OCI-LY1 (cell line): ENCODE measurements around the gene GALNT7.

Source experiments
- H2AFZ ChIP-seq: fragments of 200-600 bp; sonication (generic), shearing (Covaris generic); 2 replicates; pipeline ENCODE4 v1.6.0; 2014; ENCODE audit warnings: antibody characterized with exemption, mild to moderate bottlenecking, low read length
- H3F3A ChIP-seq: fragments of 200-600 bp; sonication (generic), shearing (Covaris generic); 2 replicates; pipeline ENCODE4 v1.6.0; 2014; ENCODE audit warnings: mild to moderate bottlenecking, antibody characterized with exemption, low read length, moderate library complexity; ENCODE audit not compliant: insufficient read depth
- H3K27ac ChIP-seq: fragments of 200-600 bp; sonication (generic); 2 replicates; pipeline ENCODE4 v1.5.1; 2014; ENCODE audit warnings: low read length, mixed run types, mild to moderate bottlenecking, low read depth; ENCODE audit not compliant: poor library complexity, severe bottlenecking
- H3K27me3 ChIP-seq: fragments of 200-600 bp; sonication (generic); 2 replicates; pipeline ENCODE4 v1.6.0; 2014; ENCODE audit warnings: antibody characterized with exemption, mild to moderate bottlenecking, low read length, moderate library complexity; ENCODE audit not compliant: insufficient read depth
- H3K36me3 ChIP-seq: fragments of 200-600 bp; sonication (generic); 2 replicates; pipeline ENCODE4 v1.6.1; 2014; ENCODE audit warnings: mild to moderate bottlenecking, antibody characterized with exemption, low read length, moderate library complexity, mixed read lengths; ENCODE audit not compliant: insufficient read depth
- H3K4me1 ChIP-seq: fragments of 200-600 bp; sonication (generic); 2 replicates; pipeline ENCODE4 v1.5.1; 2014; ENCODE audit warnings: mild to moderate bottlenecking, low read length, moderate library complexity; ENCODE audit not compliant: insufficient read depth, severe bottlenecking
- H3K4me2 ChIP-seq: fragments of 200-600 bp; sonication (generic), shearing (Covaris generic); 2 replicates; pipeline ENCODE4 v1.6.1; 2014; ENCODE audit warnings: low read length
- H3K4me3 ChIP-seq: fragments of 200-600 bp; sonication (generic); 2 replicates; pipeline ENCODE4 v1.5.1; 2014; ENCODE audit warnings: low read length, low read depth, mild to moderate bottlenecking, mixed read lengths; ENCODE audit not compliant: poor library complexity, severe bottlenecking
- H3K79me2 ChIP-seq: fragments of 200-600 bp; shearing (Covaris generic); 2 replicates; pipeline ENCODE4 v1.6.1; 2016; ENCODE audit warnings: mixed run types, low read length, mixed read lengths; ENCODE audit not compliant: insufficient read depth
- H3K9ac ChIP-seq: fragments of 200-600 bp; sonication (generic), shearing (Covaris generic); 2 replicates; pipeline ENCODE4 v1.6.1; 2014; ENCODE audit warnings: mild to moderate bottlenecking, low read length, mixed read lengths
- H3K9me2 ChIP-seq: fragments of 200-600 bp; sonication (generic), shearing (Covaris generic); 2 replicates; pipeline ENCODE4 v1.6.1; 2014; ENCODE audit warnings: low read depth, mild to moderate bottlenecking, low read length, mixed read lengths
- H3K9me3 ChIP-seq: fragments of 200-600 bp; shearing (Covaris generic); 2 replicates; pipeline ENCODE4 v1.6.1; 2014; ENCODE audit warnings: low read length, mixed read lengths
- H4K20me1 ChIP-seq: fragments of 200-600 bp; sonication (generic), shearing (Covaris generic); 2 replicates; pipeline ENCODE4 v1.6.0; 2016; ENCODE audit warnings: mild to moderate bottlenecking, low read length; ENCODE audit not compliant: insufficient read depth
- CTCF ChIP-seq: fragments of 200-600 bp; sonication (generic), shearing (Covaris generic); IDR thresholded peaks from 2 replicates; pipeline ENCODE4 v1.5.1; 2017; ENCODE audit warnings: mild to moderate bottlenecking, antibody characterized with exemption, low read length, moderate library complexity, mixed read lengths
- EZH2 ChIP-seq: fragments of 200-600 bp; sonication (generic), shearing (Covaris generic); IDR thresholded peaks from 2 replicates; pipeline ENCODE4 v1.8.0; 2017; ENCODE audit warnings: borderline replicate concordance, mixed run types, mild to moderate bottlenecking, antibody characterized with exemption, low read length, moderate library complexity, mixed read lengths

The GALNT7 gene

GRCh38 chr4:173171987-173172386 lies 3.4 kb downstream of the GALNT7 start:
- Histone ChIP-seq H3K4me3 (no peak overlapping the region), H3K36me3 (peaks cover 2% of the 10 kb centered on the region; the same call in 1 of the 2 replicates), H3K4me2 (peak overlapping the region; percentile 17; the same call in 1 of the 2 replicates), H3K9me2 (no peaks in the 10 kb centered on the region), H3K4me1 (peaks cover 74% of the 10 kb centered on the region), H2AFZ (no peak overlapping the region), H3K9ac (no peak overlapping the region), H3K27ac (peak overlapping the region; percentile 81), H4K20me1 (no peaks in the 10 kb centered on the region), H3K27me3 (no peaks in the 10 kb centered on the region), H3K79me2 (peaks cover 77% of the 10 kb centered on the region), H3F3A (no peaks in the 10 kb centered on the region), H3K9me3 (no peaks in the 10 kb centered on the region)
- TF ChIP-seq EZH2: no peak
- no peak for TF ChIP-seq CTCF

- H2AFZ ChIP-seq: no peak overlapping the region
- peak overlapping the region; percentile 37 for H3K27ac ChIP-seq
- H3K9me3 ChIP-seq: no peaks in the 10 kb centered on the region
- H3K4me3 ChIP-seq: no peak overlapping the region
- no peaks in the 10 kb centered on the region for H3K27me3 ChIP-seq
- H3K9me2 ChIP-seq: no peaks in the 10 kb centered on the region
- H3K4me2 ChIP-seq: peak overlapping the region; percentile 8; the same call in 1 of the 2 replicates
- peaks cover 92% of the 10 kb centered on the region for H3K79me2 ChIP-seq
- no peaks in the 10 kb centered on the region for H3K36me3 ChIP-seq
- H3K4me1 ChIP-seq: peaks cover 84% of the 10 kb centered on the region
- no peak overlapping the region for H3K9ac ChIP-seq
- no peaks in the 10 kb centered on the region for H3F3A ChIP-seq
- no peaks in the 10 kb centered on the region for H4K20me1 ChIP-seq
- TF ChIP-seq CTCF (no peak), EZH2 (no peak)
These were observed 5.6 kb downstream of the GALNT7 start for GRCh38 chr4:173174184-173174583.

DNA sequence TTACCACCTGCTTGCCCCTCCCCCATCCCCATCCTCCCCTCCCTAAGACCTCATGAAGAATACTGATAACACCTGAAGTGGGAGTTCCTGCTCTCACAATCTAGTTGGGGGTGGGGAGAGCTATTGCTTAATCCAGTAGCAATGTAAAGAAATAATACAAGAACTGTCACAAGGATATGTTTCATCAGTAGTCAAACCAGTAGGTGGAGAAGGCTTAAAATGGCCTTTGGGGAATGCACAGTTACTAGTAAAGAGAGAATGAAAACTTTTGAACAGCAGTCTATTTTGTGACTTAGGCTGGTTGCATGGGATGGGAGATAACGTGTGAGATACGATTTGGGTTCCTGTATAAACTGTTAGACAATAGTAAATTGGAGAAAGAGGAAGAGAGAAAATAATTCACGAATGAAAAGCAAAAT lies 6.0 kb downstream of the GALNT7 start:
- H3K9ac ChIP-seq: no peak overlapping the region
- H3K9me2 ChIP-seq: no peaks in the 10 kb centered on the region
- H3K36me3 ChIP-seq: no peaks in the 10 kb centered on the region
- H3K79me2 ChIP-seq: peaks cover 97% of the 10 kb centered on the region
- no peak overlapping the region for H3K4me3 ChIP-seq
- no peaks in the 10 kb centered on the region for H3K9me3 ChIP-seq
- peak overlapping the region; percentile 8; the same call in 1 of the 2 replicates for H3K4me2 ChIP-seq
- H2AFZ ChIP-seq: no peak overlapping the region
- no peaks in the 10 kb centered on the region for H3K27me3 ChIP-seq
- H3F3A ChIP-seq: no peaks in the 10 kb centered on the region
- TF ChIP-seq EZH2: no peak
- TF ChIP-seq CTCF: no peak
- H3K4me1 ChIP-seq: peaks cover 88% of the 10 kb centered on the region
- H3K27ac ChIP-seq: peak overlapping the region; percentile 37
- H4K20me1 ChIP-seq: no peaks in the 10 kb centered on the region
